ENCODE results near the gene DGUOK. TPM values are rescaled to one million over a fixed set of nuclear protein-coding genes. Genes with fewer than 3 reads are reported as not detected.
"Not testable (repeated sequence)": the region's sequence is repeated elsewhere in the genome, so short reads cannot be mapped to it uniquely, and the experiment has no call there.

DGUOK gene
- total RNA-seq, 1 donor from 2014 or later: 70.1 TPM

DNA sequence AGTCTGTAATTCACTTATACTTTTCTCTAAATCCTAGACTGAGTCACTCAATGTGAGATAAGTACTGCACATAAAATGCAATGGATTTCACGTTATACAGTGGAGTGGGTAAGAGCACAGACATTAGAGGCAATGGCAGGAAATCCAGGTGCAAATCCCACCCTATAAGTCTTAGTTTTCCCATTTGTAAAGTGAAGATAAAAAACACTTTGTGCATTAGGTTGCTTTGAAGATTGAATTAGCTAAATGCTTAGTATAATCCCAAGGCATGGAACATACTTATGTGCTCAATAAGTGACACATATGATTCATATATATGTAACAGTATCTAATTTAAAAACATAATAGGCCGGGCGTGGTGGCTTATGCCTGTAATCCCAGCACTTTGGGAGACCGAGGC, 23.4 kb upstream of the DGUOK start:
- no peak for DNase-seq
- TF ChIP-seq, protein P1, sequence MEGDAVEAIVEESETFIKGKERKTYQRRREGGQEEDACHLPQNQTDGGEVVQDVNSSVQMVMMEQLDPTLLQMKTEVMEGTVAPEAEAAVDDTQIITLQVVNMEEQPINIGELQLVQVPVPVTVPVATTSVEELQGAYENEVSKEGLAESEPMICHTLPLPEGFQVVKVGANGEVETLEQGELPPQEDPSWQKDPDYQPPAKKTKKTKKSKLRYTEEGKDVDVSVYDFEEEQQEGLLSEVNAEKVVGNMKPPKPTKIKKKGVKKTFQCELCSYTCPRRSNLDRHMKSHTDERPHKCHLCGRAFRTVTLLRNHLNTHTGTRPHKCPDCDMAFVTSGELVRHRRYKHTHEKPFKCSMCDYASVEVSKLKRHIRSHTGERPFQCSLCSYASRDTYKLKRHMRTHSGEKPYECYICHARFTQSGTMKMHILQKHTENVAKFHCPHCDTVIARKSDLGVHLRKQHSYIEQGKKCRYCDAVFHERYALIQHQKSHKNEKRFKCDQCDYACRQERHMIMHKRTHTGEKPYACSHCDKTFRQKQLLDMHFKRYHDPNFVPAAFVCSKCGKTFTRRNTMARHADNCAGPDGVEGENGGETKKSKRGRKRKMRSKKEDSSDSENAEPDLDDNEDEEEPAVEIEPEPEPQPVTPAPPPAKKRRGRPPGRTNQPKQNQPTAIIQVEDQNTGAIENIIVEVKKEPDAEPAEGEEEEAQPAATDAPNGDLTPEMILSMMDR (IDR thresholded peaks at IDR 0.05): no peak
- Mint-ChIP-seq H3K36me3 (ENCODE audit: low read depth) (no peaks in the 10 kb centered on the region), H3K27ac (no peak overlapping the region), H3K4me3 (no peak overlapping the region), H3K9me3 (no peaks in the 10 kb centered on the region), H3K4me1 (peaks cover 2% of the 10 kb centered on the region), H3K27me3 (peaks cover 6% of the 10 kb centered on the region)
- ChIA-PET POLR2A (no interaction called here), CTCF (no interaction called here)
- intact Hi-C loops (cut with micrococcal nuclease): no loop called here
- no peak for ATAC-seq (ENCODE audit: low read depth)

DNA sequence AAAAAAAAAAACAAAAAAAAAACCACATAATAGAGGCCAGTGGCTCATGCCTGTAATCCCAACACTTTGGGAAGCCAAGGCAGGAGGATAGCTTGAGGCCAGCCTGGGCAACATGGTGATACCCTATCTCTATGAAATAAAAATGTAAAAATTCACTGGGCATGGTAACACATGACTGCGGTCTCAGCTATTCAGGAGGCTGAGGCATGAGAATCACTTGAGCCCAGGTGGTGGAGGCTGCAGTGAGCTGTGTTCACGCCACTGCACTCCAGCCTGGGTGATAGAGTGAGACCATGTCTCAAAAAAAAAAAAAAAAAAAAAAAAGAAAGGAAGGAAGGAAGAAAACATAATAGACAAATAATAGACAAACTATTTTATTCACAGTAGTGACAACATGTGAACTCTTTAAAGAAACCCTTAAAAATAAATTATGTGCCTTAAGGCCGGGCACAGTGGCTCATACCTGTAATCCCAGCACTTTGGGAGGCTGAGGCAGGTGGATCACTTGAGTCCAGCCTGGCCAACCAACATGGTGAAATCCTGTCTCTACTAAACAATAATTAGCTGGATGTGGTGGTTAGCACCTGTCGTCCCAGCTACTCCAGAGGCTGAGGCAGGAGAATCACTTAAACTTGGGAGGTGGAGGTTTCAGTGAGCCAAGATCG, 22.6 kb upstream of the DGUOK start:
- intact Hi-C loops (cut with micrococcal nuclease); H3K4me3 Mint-ChIP-seq; ATAC-seq (ENCODE audit: low read depth); CTCF ChIA-PET; H3K4me1 Mint-ChIP-seq; POLR2A ChIA-PET; H3K36me3 Mint-ChIP-seq (ENCODE audit: low read depth); H3K9me3 Mint-ChIP-seq; H3K27ac Mint-ChIP-seq; H3K27me3 Mint-ChIP-seq; DNase-seq: not testable (repeated sequence)

DNA sequence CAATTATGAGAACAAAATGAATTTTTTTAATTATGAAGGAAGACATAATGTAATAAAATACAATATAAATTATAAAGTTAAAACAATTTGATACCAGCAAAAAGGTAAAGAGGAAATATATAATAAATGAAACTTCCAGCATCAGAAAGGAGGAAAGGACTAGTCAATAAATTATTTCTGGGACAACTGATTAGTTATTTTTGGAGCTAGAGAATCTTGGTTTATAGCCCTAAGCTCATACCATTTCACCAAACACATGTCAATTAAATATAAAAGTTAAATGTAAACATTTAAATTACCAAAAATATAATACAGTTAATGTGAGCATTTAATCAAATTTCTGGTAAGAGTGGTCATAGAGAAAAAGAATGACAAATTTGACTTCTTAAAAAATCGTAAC, 21.7 kb upstream of the DGUOK start:
- H3K27me3 Mint-ChIP-seq: peaks cover 6% of the 10 kb centered on the region
- intact Hi-C loops (cut with micrococcal nuclease): loop anchor here (5.0 kb wide), 1 partner anchor 77 kb away; the partner anchor contains the start of gene TET3
- CTCF ChIA-PET: no interaction called here

DNA sequence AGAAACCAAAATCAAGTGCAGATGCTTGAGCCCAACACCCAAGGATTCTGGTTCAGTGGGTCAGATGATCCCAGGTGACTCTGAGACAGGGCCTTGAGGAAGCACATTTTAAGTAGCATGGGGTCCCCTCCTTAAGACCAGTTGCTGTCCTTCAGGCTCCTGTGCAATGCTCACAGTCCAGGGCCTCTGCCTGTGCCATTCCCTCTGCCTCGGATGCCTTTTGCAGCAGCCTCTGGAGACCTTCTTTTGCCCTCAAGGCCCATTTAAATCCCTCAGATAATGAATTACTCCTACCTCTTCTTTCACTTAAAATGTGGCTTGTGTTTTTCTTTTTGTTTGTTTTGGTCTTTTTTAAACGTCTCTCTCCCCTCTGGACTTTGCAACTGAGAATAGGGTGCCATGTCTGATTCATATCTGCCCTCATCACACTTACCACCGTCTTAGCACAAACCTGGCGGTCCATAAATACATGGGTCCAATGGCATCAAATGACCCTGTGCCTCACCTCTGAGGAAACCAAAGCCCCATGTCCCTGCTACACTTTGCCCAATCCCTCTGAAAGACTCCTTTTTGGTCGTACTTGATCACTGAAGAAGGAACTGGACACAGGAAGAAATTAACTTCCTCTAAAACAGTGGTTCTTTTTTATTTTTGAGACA, 19.7 kb upstream of the DGUOK start:
- TF ChIP-seq, protein P1 (IDR thresholded peaks at IDR 0.05): no peak
- no peak overlapping the region for H3K27ac Mint-ChIP-seq
- H3K36me3 Mint-ChIP-seq (ENCODE audit: low read depth): no peaks in the 10 kb centered on the region
- ChIA-PET CTCF (interaction anchor here (1.0 to 1.8 kb wide), 8 partner anchors 16 to 242 kb away, joined by 3 to 13 read pairs (median 6); no protein-coding TSS in a partner anchor), POLR2A (no interaction called here)
- no peaks in the 10 kb centered on the region for H3K27me3 Mint-ChIP-seq
- no peak overlapping the region for H3K4me3 Mint-ChIP-seq
- ATAC-seq (ENCODE audit: low read depth): no peak
- intact Hi-C loops (cut with micrococcal nuclease): loop anchor here (5.0 kb wide), 1 partner anchor 75 kb away; the partner anchor contains the start of gene TET3
- peaks cover 2% of the 10 kb centered on the region for H3K4me1 Mint-ChIP-seq
- no peak for DNase-seq
- no peaks in the 10 kb centered on the region for H3K9me3 Mint-ChIP-seq

More for the DNA sequence above, 21.7 kb upstream of the DGUOK start:
- POLR2A ChIA-PET: interaction anchor here (0.6 kb wide), 1 partner anchor 10 kb away, joined by 3 read pairs; no protein-coding TSS in a partner anchor
- Mint-ChIP-seq H3K4me1 (peaks cover 2% of the 10 kb centered on the region), H3K27ac (no peak overlapping the region), H3K4me3 (no peak overlapping the region), H3K9me3 (no peaks in the 10 kb centered on the region), H3K36me3 (ENCODE audit: low read depth) (no peaks in the 10 kb centered on the region)
- no peak for ATAC-seq (ENCODE audit: low read depth)
- TF ChIP-seq, protein P1 (IDR thresholded peaks at IDR 0.05): no peak
- DNase-seq: no peak

DNA sequence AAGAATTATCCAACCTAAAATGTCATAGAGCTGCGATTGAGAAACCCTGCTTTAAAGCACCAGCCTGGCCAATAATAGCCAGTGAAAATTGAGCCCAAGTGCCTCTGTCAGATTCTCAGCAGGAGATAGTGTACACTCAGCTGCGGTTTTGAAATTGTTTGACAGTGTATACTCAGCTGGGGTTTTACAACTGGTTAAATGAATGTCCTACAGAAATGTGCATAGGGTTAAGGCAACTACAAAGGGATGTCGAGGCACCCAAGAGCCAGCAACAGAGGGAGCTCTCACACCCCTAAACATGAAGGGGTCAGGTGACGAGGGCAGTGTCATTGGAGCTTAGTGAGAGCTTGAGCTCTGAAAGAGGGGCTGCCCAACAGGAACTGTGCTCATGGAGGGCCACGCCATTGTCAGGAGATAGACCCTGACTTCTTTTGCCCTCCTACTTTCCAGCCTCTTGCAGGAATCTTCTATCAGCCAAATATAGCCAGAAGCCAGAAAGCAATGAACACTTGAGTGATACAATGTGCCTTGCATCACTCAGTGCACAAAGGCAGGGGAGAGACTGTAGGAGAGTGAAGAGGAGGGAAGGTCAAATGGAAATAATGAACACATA, 18.7 kb upstream of the DGUOK start:
- ChIA-PET POLR2A (interaction anchor here (0.6 to 1.1 kb wide), 3 partner anchors 125 to 291 kb away, joined by 3 to 4 read pairs (median 3); partner anchors contain the start of gene MTHFD2), CTCF (interaction anchor here (0.6 to 2.8 kb wide), 18 partner anchors 15 to 427 kb away, joined by 3 to 23 read pairs (median 5); no protein-coding TSS in a partner anchor)
- Mint-ChIP-seq H3K9me3 (no peaks in the 10 kb centered on the region), H3K27me3 (no peaks in the 10 kb centered on the region), H3K4me1 (peaks cover 2% of the 10 kb centered on the region), H3K27ac (no peak overlapping the region), H3K36me3 (ENCODE audit: low read depth) (no peaks in the 10 kb centered on the region), H3K4me3 (no peak overlapping the region)
- TF ChIP-seq, protein P1 (IDR thresholded peaks at IDR 0.05): no peak
- peak; percentile 93 for ATAC-seq (ENCODE audit: low read depth)
- intact Hi-C loops (cut with micrococcal nuclease): loop anchor here (1.0 to 5.0 kb wide), 7 partner anchors 18 to 426 kb away; partner anchors contain the start of genes BOLA3, DGUOK and TET3
- peak; percentile 23 for DNase-seq
